ENCODE measurements around the gene CCNH. TPM values are rescaled to one million over a fixed set of nuclear protein-coding genes. Genes with fewer than 3 reads are reported as not detected.

CCNH gene
- total and polyA plus RNA-seq, 9 of the 15 experiments (the other 6 are each of a cell fraction or from before 2014, with no cell fraction given): 100 to 213 (median 150) TPM

- Histone ChIP-seq H3K9ac (ENCODE audit: insufficient read depth in 1 of 2, low read depth in 2 of 2, low read length in 2 of 2) (no peak overlapping the region), H3K4me2 (ENCODE audit: insufficient read depth, low read length) (no peak overlapping the region), H3K27ac (ENCODE audit: extremely low read depth, low read depth, low read length) (no peak overlapping the region), H3K79me2 (ENCODE audit: control insufficient read depth, insufficient read depth, low read length) (no peaks in the 10 kb centered on the region), H3K9me1 (ENCODE audit: control insufficient read depth, insufficient read depth, low read length) (no peaks in the 10 kb centered on the region), H3K4me3 (no peak overlapping the region), H3K36me3 (ENCODE audit: control insufficient read depth, insufficient read depth, low read length) (no peaks in the 10 kb centered on the region), H3K4me1 (replicated peaks in 1 of 2; ENCODE audit: control insufficient read depth in 2 of 2, insufficient read depth in 2 of 2, low read length in 2 of 2) (no peaks in the 10 kb centered on the region), H2AFZ (ENCODE audit: low read depth, low read length) (no peak overlapping the region), H3K9me3 (replicated peaks; ENCODE audit: control insufficient read depth, insufficient read depth, low read depth, low read length) (no peaks in the 10 kb centered on the region), H4K20me1 (replicated peaks; ENCODE audit: control insufficient read depth, insufficient read depth, low read length) (no peaks in the 10 kb centered on the region), H3K27me3 (ENCODE audit: control insufficient read depth in 2 of 2, insufficient read depth in 2 of 2, low read length in 2 of 2) (no peaks in the 10 kb centered on the region)
- ATAC-seq (no peak), FAIRE-seq (no peak), DNase-seq (ENCODE audit: extremely low read depth in 1 of 4, low spot score in 3 of 4) (no peak)
- in situ Hi-C loops (cut with MboI): no loop called here
- no TSS peak for BruUV-seq (replicated peaks)
- intact Hi-C loops (cut with micrococcal nuclease): no loop called here
- ChIA-PET CTCF (ENCODE audit: low intra/inter-chr PET ratio) (no interaction called here), POLR2A (no interaction called here)
- 0% methylated on average over 2 of the region's 2 CpGs for WGBS (ENCODE audit: insufficient coverage, low coverage, missing lambda C conversion rate)
- TF ChIP-seq ZC3H8 (IDR thresholded peaks at IDR 0.05): no peak
- no peak for TF ChIP-seq SMARCA4 (IDR thresholded peaks at IDR 0.05)
- TF ChIP-seq ZFP91 (CRISPR knock-in tag; IDR thresholded peaks at IDR 0.05): no peak
- no peak for TF ChIP-seq MYBL2 (IDR thresholded peaks at IDR 0.05; ENCODE audit: low read depth)
- TF ChIP-seq MYBL2 (CRISPR knock-in tag; IDR thresholded peaks at IDR 0.05; ENCODE audit: borderline replicate concordance): no peak
- no peak for TF ChIP-seq ZNF696 (CRISPR knock-in tag; conservative IDR thresholded peaks at IDR 0.05)
- no peak for TF ChIP-seq HOXB6 (CRISPR knock-in tag; IDR thresholded peaks at IDR 0.05; ENCODE audit: borderline replicate concordance)
- no peak for TF ChIP-seq PCBP2 (IDR thresholded peaks at IDR 0.05; ENCODE audit: low read depth, low read length, poor library complexity, severe bottlenecking)
- no peak for TF ChIP-seq CCAR2 (IDR thresholded peaks at IDR 0.05; ENCODE audit: low read depth, low read length)
- TF ChIP-seq, protein P1, sequence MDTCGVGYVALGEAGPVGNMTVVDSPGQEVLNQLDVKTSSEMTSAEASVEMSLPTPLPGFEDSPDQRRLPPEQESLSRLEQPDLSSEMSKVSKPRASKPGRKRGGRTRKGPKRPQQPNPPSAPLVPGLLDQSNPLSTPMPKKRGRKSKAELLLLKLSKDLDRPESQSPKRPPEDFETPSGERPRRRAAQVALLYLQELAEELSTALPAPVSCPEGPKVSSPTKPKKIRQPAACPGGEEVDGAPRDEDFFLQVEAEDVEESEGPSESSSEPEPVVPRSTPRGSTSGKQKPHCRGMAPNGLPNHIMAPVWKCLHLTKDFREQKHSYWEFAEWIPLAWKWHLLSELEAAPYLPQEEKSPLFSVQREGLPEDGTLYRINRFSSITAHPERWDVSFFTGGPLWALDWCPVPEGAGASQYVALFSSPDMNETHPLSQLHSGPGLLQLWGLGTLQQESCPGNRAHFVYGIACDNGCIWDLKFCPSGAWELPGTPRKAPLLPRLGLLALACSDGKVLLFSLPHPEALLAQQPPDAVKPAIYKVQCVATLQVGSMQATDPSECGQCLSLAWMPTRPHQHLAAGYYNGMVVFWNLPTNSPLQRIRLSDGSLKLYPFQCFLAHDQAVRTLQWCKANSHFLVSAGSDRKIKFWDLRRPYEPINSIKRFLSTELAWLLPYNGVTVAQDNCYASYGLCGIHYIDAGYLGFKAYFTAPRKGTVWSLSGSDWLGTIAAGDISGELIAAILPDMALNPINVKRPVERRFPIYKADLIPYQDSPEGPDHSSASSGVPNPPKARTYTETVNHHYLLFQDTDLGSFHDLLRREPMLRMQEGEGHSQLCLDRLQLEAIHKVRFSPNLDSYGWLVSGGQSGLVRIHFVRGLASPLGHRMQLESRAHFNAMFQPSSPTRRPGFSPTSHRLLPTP (IDR thresholded peaks at IDR 0.05; ENCODE audit: borderline replicate concordance, extremely low read depth, insufficient read length): no peak
- TF ChIP-seq, protein P2, sequence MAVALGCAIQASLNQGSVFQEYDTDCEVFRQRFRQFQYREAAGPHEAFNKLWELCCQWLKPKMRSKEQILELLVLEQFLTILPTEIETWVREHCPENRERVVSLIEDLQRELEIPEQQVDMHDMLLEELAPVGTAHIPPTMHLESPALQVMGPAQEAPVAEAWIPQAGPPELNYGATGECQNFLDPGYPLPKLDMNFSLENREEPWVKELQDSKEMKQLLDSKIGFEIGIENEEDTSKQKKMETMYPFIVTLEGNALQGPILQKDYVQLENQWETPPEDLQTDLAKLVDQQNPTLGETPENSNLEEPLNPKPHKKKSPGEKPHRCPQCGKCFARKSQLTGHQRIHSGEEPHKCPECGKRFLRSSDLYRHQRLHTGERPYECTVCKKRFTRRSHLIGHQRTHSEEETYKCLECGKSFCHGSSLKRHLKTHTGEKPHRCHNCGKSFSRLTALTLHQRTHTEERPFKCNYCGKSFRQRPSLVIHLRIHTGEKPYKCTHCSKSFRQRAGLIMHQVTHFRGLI (CRISPR knock-in tag; IDR thresholded peaks at IDR 0.05): no peak
These were observed 19.7 kb upstream of the CCNH start for GRCh38 chr5:87432460-87432859.

Measured in K562 (cell line).